T-cell (primary cell): ENCODE results near the gene TEFM. TPM values are rescaled to one million over a fixed set of nuclear protein-coding genes. Genes with fewer than 3 reads are reported as not detected.
"Not testable (repeated sequence)": the region's sequence is repeated elsewhere in the genome, so short reads cannot be mapped to it uniquely, and the experiment has no call there.

Source experiments
- ATAC-seq, 4 experiments: fragments of 200-7000 bp in 3 of 4; fragments of 150-1000 bp in 1 of 4; cut with Tn5 transposase; replicated peaks in 1 of 4; 1 replicate in 3 of 4; 2 replicates in 1 of 4; pipeline ENCODE4 v1.10.0; 2021; ENCODE audit warnings: moderate library complexity in 3 of 4, mild to moderate bottlenecking in 2 of 4, moderate number of reproducible peaks in 1 of 4
- CTCF ChIA-PET, 2 donors: fragments of 300-600 bp; sonication (Branson Sonifier 250); formaldehyde crosslinking; loops; one replicate each; lab custom pipeline; 2022; ENCODE audit warnings: antibody characterized with exemption in 2 of 2; lab: Charles Lee
- POLR2A ChIA-PET, 2 donors: fragments of 300-600 bp; sonication (Branson Sonifier 250); formaldehyde crosslinking; loops; one replicate each; lab custom pipeline; 2022; ENCODE audit warnings: antibody characterized with exemption in 2 of 2; lab: Charles Lee
- DNase-seq, 35 experiments: peaks; one replicate each; pipeline versions ENCODE4 v3.0.0 to v3.0.0-alpha.2; 2013 to 2023
- H3K27ac ChIP-seq: one replicate; pipeline ENCODE4 v1.5.1; 2013; ENCODE audit warnings: low read length
- H3K27me3 ChIP-seq, 2 experiments: replicated peaks in 1 of 2; 1 replicate in 1 of 2; 2 replicates in 1 of 2; pipeline versions ENCODE4 v1.6.1 to v1.7.0; 2013; ENCODE audit warnings: low read length in 1 of 2, mixed read lengths in 1 of 2; ENCODE audit not compliant: control insufficient read depth in 2 of 2, insufficient read depth in 2 of 2; ENCODE audit errors: extremely low read depth in 1 of 2
- H3K36me3 ChIP-seq, 2 donors: 1 replicate in 1 of 2; 2 replicates in 1 of 2; pipeline versions ENCODE4 v1.6.1 to v1.7.0; 2013; ENCODE audit warnings: low read length in 1 of 2; ENCODE audit not compliant: control insufficient read depth in 2 of 2, insufficient read depth in 1 of 2; ENCODE audit errors: extremely low read depth in 1 of 2
- H3K4me1 ChIP-seq, 2 experiments: 1 replicate in 1 of 2; 2 replicates in 1 of 2; pipeline versions ENCODE4 v1.6.1 to v1.7.0; 2013; ENCODE audit warnings: low read length in 2 of 2, mixed read lengths in 1 of 2; ENCODE audit not compliant: insufficient read depth in 2 of 2, control insufficient read depth in 1 of 2; ENCODE audit errors: extremely low read depth in 1 of 2
- H3K4me3 ChIP-seq, 2 donors: 1 replicate in 1 of 2; 2 replicates in 1 of 2; pipeline versions ENCODE4 v1.5.1 to v1.7.0; 2013; ENCODE audit warnings: mild to moderate bottlenecking in 2 of 2, low read length in 1 of 2, moderate library complexity in 1 of 2; ENCODE audit not compliant: control insufficient read depth in 1 of 2; ENCODE audit errors: extremely low read depth in 1 of 2
- H3K9me3 ChIP-seq: 2 replicates; pipeline ENCODE4 v1.7.0; 2013
- H3K27ac Mint-ChIP-seq, 2 donors: one replicate each; pipeline ENCODE4 v1.8.0; 2020 to 2021; ENCODE audit warnings: mild to moderate bottlenecking in 2 of 2, mixed read lengths in 2 of 2
- H3K27me3 Mint-ChIP-seq, 2 donors: one replicate each; pipeline ENCODE4 v1.8.0; 2021 to 2022; ENCODE audit warnings: mixed read lengths in 2 of 2
- H3K36me3 Mint-ChIP-seq: one replicate; pipeline ENCODE4 v1.8.0; 2021; ENCODE audit warnings: mixed read lengths
- H3K4me1 Mint-ChIP-seq, 3 donors: one replicate each; pipeline ENCODE4 v1.8.0; 2020 to 2022; ENCODE audit warnings: mixed read lengths in 3 of 3, mild to moderate bottlenecking in 1 of 3
- H3K4me3 Mint-ChIP-seq, 3 donors: one replicate each; pipeline ENCODE4 v1.8.0; 2020 to 2022; ENCODE audit warnings: mild to moderate bottlenecking in 3 of 3, mixed read lengths in 3 of 3, moderate library complexity in 3 of 3
- H3K9me3 Mint-ChIP-seq, 3 donors: one replicate each; pipeline ENCODE4 v1.8.0; 2020 to 2022; ENCODE audit warnings: mixed read lengths in 3 of 3
- WGBS: methylation state at CpG from one replicate; pipeline ENCODE4 v1.1.5; 2013; ENCODE audit warnings: missing lambda C conversion rate; ENCODE audit not compliant: insufficient coverage; 5-methylcytosine and 5-hydroxymethylcytosine counted together
- total RNA-seq, 35 experiments: library from RNA in 6 of 35; stranded (reverse) in 6 of 35; fragments of 120-200 nt in 1 of 35; gene quantifications; one replicate each; pipeline versions ENCODE4 v1.2.1 to v1.2.4 and lab custom pipeline; 2013 to 2026

The TEFM gene
- total RNA-seq, 5 donors from 2014 or later (not counting 1 experiment from before 2014, with no cell fraction given): 9.5 to 16.9 (median 14.8) TPM

DNA sequence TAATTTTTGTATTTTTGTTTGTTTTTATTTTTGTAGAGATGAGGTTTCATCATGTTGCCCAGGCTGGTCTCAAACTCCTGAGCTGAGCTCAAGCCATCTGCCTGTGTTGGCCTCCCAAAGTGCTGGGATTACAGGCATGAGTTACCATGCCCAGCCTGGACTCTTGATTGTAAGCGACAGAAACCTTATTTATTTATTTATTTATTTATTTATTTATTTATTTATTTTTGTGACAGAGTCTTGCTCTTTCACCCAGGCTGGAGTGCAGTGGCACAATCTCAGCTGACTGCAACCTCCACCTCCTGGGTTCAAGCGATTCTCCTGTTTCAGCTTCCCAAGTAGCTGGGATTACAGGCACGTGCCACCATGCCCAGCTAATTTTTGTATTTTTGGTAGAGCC is 23.8 kb upstream of the TEFM start:
- ATAC-seq, H3K9me3 Mint-ChIP-seq, H3K36me3 Mint-ChIP-seq, H3K4me3 Mint-ChIP-seq, H3K27ac ChIP-seq, DNase-seq, H3K4me3 ChIP-seq, H3K9me3 ChIP-seq, H3K36me3 ChIP-seq, CTCF ChIA-PET, H3K27ac Mint-ChIP-seq, H3K4me1 ChIP-seq, POLR2A ChIA-PET, H3K4me1 Mint-ChIP-seq: not testable (repeated sequence)
- WGBS: 100% methylated on average over 1 of the region's 3 CpGs
- H3K27me3 ChIP-seq: peaks cover 0 to 24% of the 10 kb centered on the region in 2 experiments
- peaks cover 20% of the 10 kb centered on the region in 2 donors for H3K27me3 Mint-ChIP-seq

DNA sequence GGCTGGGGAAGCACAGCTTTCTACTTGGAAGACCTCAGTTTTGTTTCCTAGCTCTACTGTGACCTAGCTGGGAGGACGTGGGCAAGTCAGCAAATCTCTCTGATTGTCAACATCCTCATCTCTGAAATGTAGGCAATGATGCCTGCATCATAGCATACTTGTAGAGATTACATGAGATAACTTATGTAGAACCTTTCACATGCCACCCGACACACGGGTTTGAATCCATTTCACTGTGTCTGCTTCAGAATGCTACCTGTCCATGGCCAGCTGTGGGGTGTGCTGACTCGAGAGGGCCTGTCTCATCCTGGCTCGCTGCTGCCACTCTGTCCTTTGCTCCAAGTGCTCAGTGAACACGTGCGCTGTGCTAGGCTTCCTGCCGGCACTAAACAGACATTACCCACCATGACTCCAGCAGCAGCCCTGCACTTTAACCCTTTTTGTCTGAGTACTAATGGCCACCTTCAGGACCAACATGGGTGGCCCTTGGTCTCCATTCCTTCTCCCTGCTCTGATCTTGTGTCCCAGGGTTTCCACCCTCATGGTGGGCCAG is 23.1 kb upstream of the TEFM start:
- H3K36me3 ChIP-seq: no peaks in the 10 kb centered on the region
- no peak overlapping the region for H3K27ac Mint-ChIP-seq
- no peaks in the 10 kb centered on the region for H3K4me1 Mint-ChIP-seq
- H3K4me1 ChIP-seq: no peaks in the 10 kb centered on the region
- peaks cover 24% of the 10 kb centered on the region in 2 donors for H3K27me3 Mint-ChIP-seq
- no peak overlapping the region for H3K27ac ChIP-seq
- ChIA-PET CTCF (interaction anchor here in 1 of 2 donors (0.6 kb wide), 1 partner anchor 26 kb away, joined by 6 read pairs; no protein-coding TSS in a partner anchor), POLR2A (no interaction called here)
- no peaks in the 10 kb centered on the region for H3K36me3 Mint-ChIP-seq
- H3K4me3 ChIP-seq: no peak overlapping the region
- ATAC-seq: no peak
- H3K4me3 Mint-ChIP-seq: no peak overlapping the region
- WGBS: 90% methylated on average over 7 of the region's 8 CpGs
- no peaks in the 10 kb centered on the region for H3K9me3 Mint-ChIP-seq
- H3K9me3 ChIP-seq: no peaks in the 10 kb centered on the region
- peaks cover 0 to 29% of the 10 kb centered on the region in 2 experiments for H3K27me3 ChIP-seq
- DNase-seq: no peak

GRCh38 chr17:30928584-30928983 is 22.5 kb upstream of the TEFM start:
- ChIA-PET CTCF (interaction anchor here in 1 of 2 donors (0.6 kb wide), 1 partner anchor 25 kb away, joined by 6 read pairs; no protein-coding TSS in a partner anchor), POLR2A (no interaction called here)
- ATAC-seq: no peak
- DNase-seq: no peak
- Histone ChIP-seq H3K36me3 (no peaks in the 10 kb centered on the region), H3K27me3 (peaks cover 0 to 34% of the 10 kb centered on the region in 2 experiments), H3K9me3 (no peaks in the 10 kb centered on the region), H3K27ac (no peak overlapping the region), H3K4me3 (no peak overlapping the region), H3K4me1 (no peaks in the 10 kb centered on the region)
- Mint-ChIP-seq H3K27me3 (peaks cover 25 to 30% of the 10 kb centered on the region in 2 donors), H3K4me1 (no peaks in the 10 kb centered on the region), H3K9me3 (no peaks in the 10 kb centered on the region), H3K4me3 (no peak overlapping the region), H3K27ac (no peak overlapping the region), H3K36me3 (no peaks in the 10 kb centered on the region)
- no CpG with 5 or more reads among the region's 3 CpGs for WGBS

DNA sequence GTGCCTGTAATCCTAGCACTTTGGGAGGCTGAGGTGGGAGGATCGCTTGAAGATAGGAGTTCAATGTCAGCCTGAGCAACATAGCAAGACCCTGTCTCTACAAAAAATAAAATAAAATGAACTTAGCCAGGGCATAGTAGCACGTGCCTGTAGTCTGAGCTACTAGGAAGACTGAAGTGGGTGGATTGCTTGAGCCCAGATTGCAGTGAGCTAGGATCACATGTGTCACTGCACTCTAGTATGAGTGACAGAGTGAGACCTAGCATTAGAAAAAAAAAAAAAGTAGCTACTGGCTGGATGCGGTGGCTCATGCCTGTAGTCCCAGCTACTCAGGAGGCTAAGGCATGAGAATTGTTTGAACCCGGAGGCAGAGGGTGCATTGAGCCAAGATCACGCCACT is 21.7 kb upstream of the TEFM start:
- ChIA-PET POLR2A (interaction anchor here in 1 of 2 donors (0.7 kb wide), 1 partner anchor 800 kb away, joined by 4 read pairs; no protein-coding TSS in a partner anchor), CTCF (no interaction called here)
- 44% methylated on average over 1 of the region's 5 CpGs for WGBS
- H3K9me3 ChIP-seq: no peaks in the 10 kb centered on the region
- ATAC-seq (no peak), DNase-seq (no peak)
- H3K4me1 ChIP-seq: peaks cover 0 to 2% of the 10 kb centered on the region in 2 experiments
- peaks cover 0 to 42% of the 10 kb centered on the region in 2 experiments for H3K27me3 ChIP-seq
- no peaks in the 10 kb centered on the region for H3K36me3 ChIP-seq
- Mint-ChIP-seq H3K36me3 (no peaks in the 10 kb centered on the region), H3K4me3 (no peak overlapping the region), H3K4me1 (peaks cover 2 to 3% (median 2%) of the 10 kb centered on the region in 3 donors), H3K9me3 (no peaks in the 10 kb centered on the region), H3K27ac (no peak overlapping the region), H3K27me3 (peaks cover 29 to 38% of the 10 kb centered on the region in 2 donors)
- no peak overlapping the region for H3K27ac ChIP-seq
- no peak overlapping the region for H3K4me3 ChIP-seq

DNA sequence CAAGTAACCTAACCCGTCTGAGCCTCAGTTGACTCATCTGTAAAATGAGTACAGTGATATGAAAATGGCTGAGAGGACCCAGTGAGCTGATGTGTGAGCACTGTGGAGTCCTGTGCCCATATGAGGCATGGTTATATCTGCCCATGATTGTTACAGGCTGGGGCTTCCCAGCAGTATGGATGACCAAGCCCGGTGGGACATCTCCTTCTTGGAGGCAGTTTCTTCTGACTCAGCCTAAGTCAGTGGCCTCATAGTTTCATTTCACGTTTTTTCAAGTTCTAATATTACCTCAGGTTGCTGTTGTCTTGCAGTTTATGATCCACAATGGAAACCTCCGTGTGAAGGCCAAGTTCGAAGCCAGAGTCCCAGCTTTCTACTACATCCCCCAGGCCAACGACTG is 20.5 kb upstream of the TEFM start:
- no peak overlapping the region for H3K27ac ChIP-seq
- H3K36me3 ChIP-seq: no peaks in the 10 kb centered on the region
- POLR2A ChIA-PET: interaction anchor here in 1 of 2 donors (0.6 kb wide), 1 partner anchor 12 kb away, joined by 4 read pairs; no protein-coding TSS in a partner anchor
- Mint-ChIP-seq H3K27ac (no peak overlapping the region), H3K36me3 (no peaks in the 10 kb centered on the region), H3K9me3 (no peaks in the 10 kb centered on the region), H3K4me1 (peaks cover 6 to 7% (median 6%) of the 10 kb centered on the region in 3 donors), H3K4me3 (no peak overlapping the region), H3K27me3 (peaks cover 33 to 43% of the 10 kb centered on the region in 2 donors)
- DNase-seq: no peak
- WGBS: 60% methylated on average over 1 of the region's 6 CpGs
- H3K4me3 ChIP-seq: no peak overlapping the region
- ATAC-seq: no peak
- H3K27me3 ChIP-seq: peaks cover 0 to 52% of the 10 kb centered on the region in 2 experiments
- CTCF ChIA-PET: interaction anchor here in 1 of 2 donors (0.6 kb wide), 1 partner anchor 16 kb away, joined by 3 read pairs; no protein-coding TSS in a partner anchor
- H3K9me3 ChIP-seq: no peaks in the 10 kb centered on the region
- H3K4me1 ChIP-seq: peaks cover 0 to 10% of the 10 kb centered on the region in 2 experiments

GRCh38 chr17:30924341-30924740 is 18.3 kb upstream of the TEFM start:
- H3K27me3 ChIP-seq: peaks cover 5 to 56% of the 10 kb centered on the region in 2 experiments
- H3K27me3 Mint-ChIP-seq: peaks cover 48 to 58% of the 10 kb centered on the region in 2 donors
- no peaks in the 10 kb centered on the region for H3K9me3 ChIP-seq
- ATAC-seq (no peak), DNase-seq (no peak)
- H3K4me1 ChIP-seq: peaks cover 0 to 10% of the 10 kb centered on the region in 2 experiments
- H3K4me3 Mint-ChIP-seq: no peak overlapping the region
- ChIA-PET POLR2A (interaction anchor here in 1 of 2 donors (0.7 kb wide), 1 partner anchor 384 kb away, joined by 5 read pairs; no protein-coding TSS in a partner anchor), CTCF (no interaction called here)
- H3K36me3 ChIP-seq: no peaks in the 10 kb centered on the region
- no peaks in the 10 kb centered on the region for H3K9me3 Mint-ChIP-seq
- no peak overlapping the region for H3K27ac ChIP-seq
- no peak overlapping the region for H3K27ac Mint-ChIP-seq
- H3K4me3 ChIP-seq: no peak overlapping the region
- H3K36me3 Mint-ChIP-seq: no peaks in the 10 kb centered on the region
- H3K4me1 Mint-ChIP-seq: peaks cover 6 to 14% (median 7%) of the 10 kb centered on the region in 3 donors
- WGBS: 64% methylated on average over 2 of the region's 2 CpGs
